ENCODE data around the gene ITGAL. TPM values are rescaled to one million over a fixed set of nuclear protein-coding genes. Genes with fewer than 3 reads are reported as not detected.

ITGAL gene
- total and polyA plus RNA-seq, 7 donors: 0.60 to 20.7 (median 2.8) TPM

DNA sequence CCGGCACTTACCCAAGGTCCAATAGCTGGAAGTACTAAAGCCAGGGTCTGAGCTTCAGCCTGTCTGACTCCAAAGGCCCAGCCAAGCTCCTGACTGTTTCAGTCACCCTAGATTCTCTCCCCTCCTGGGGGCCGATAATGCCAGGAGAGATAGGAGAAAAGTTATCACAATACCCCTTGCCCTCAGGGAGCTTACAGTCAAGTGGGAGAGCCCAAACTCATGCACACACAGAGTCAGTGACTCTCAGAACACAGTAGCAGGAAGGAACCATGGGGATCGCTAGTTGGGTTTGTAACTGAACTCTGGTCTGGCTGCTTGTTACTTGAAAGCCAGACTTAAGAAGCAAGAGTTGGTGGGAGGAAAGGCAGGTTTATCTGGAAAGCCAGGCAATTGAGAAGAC is 39.0 kb downstream of the ITGAL start:
- H3K36me3 ChIP-seq: no peaks in the 10 kb centered on the region
- no peaks in the 10 kb centered on the region for H3K9me3 ChIP-seq
- intact Hi-C loops (cut with DNase I): no loop called here
- no peaks in the 10 kb centered on the region for H3K4me1 ChIP-seq
- 97% methylated on average over 3 of the region's 3 CpGs for WGBS, 2 donors
- H3K27ac ChIP-seq: no peak overlapping the region
- H3K4me3 ChIP-seq: no peak overlapping the region
- H3K27me3 ChIP-seq: no peaks in the 10 kb centered on the region
- DNase-seq: no peak
- TF ChIP-seq EP300 (IDR thresholded peaks at IDR 0.05) (no peak), POLR2AphosphoS5 (IDR thresholded peaks at IDR 0.05) (no peak), POLR2A (IDR thresholded peaks at IDR 0.05) (no peak)
- TF ChIP-seq, protein P1, sequence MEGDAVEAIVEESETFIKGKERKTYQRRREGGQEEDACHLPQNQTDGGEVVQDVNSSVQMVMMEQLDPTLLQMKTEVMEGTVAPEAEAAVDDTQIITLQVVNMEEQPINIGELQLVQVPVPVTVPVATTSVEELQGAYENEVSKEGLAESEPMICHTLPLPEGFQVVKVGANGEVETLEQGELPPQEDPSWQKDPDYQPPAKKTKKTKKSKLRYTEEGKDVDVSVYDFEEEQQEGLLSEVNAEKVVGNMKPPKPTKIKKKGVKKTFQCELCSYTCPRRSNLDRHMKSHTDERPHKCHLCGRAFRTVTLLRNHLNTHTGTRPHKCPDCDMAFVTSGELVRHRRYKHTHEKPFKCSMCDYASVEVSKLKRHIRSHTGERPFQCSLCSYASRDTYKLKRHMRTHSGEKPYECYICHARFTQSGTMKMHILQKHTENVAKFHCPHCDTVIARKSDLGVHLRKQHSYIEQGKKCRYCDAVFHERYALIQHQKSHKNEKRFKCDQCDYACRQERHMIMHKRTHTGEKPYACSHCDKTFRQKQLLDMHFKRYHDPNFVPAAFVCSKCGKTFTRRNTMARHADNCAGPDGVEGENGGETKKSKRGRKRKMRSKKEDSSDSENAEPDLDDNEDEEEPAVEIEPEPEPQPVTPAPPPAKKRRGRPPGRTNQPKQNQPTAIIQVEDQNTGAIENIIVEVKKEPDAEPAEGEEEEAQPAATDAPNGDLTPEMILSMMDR (IDR thresholded peaks at IDR 0.05): no peak

DNA sequence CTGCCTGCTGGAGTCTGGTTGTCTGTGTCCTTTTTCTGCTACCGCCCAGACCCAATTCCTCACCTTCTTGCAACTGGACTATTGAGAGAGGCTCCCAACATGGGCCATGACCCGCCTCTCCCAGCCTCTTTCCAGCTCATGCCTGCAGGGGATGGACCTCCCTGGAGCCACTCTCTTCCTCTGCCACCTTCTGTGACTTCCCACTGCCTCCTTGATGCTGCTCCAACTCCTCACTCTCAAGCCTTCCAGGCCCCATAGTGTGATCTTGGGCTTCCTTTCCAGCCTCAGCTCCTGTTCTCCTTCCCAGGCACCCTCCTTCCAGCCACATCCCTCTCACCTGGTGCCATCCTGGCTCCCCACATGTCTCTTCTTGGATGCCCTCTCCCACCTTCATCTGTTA is 42.7 kb downstream of the ITGAL start:
- DNase-seq: no peak
- intact Hi-C loops (cut with DNase I): no loop called here
- H3K27ac ChIP-seq: no peak overlapping the region
- WGBS, 2 donors: 86 to 88% methylated on average over 2 of the region's 2 CpGs
- H3K36me3 ChIP-seq: no peaks in the 10 kb centered on the region
- no peaks in the 10 kb centered on the region for H3K4me1 ChIP-seq
- no peaks in the 10 kb centered on the region for H3K9me3 ChIP-seq
- TF ChIP-seq, protein P1 (IDR thresholded peaks at IDR 0.05): no peak
- no peak for TF ChIP-seq POLR2AphosphoS5 (IDR thresholded peaks at IDR 0.05)
- no peak for TF ChIP-seq EP300 (IDR thresholded peaks at IDR 0.05)
- no peak for TF ChIP-seq POLR2A (IDR thresholded peaks at IDR 0.05)
- H3K4me3 ChIP-seq: no peak overlapping the region
- H3K27me3 ChIP-seq: no peaks in the 10 kb centered on the region

DNA sequence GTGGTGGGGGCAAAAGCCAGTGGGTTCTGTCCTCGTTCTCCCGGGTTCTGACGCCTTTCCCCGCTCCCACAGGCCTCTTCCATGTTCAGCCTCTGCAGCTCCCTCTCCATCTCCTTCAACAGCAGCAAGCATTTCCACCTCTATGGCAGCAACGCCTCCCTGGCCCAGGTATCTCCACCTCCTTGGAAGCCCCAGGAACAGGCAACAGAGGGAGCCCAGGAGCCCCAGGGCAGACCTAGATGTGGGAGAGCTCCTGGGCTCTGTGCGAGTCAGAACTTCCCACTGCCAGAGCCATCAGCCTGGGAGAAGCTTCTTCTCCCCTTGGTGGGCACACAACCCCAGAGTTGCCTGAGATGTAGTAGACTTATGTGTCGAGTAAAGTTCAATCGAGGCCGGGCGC is 46.0 kb downstream of the ITGAL start:
- intact Hi-C loops (cut with DNase I): no loop called here
- Histone ChIP-seq H3K4me1 (no peaks in the 10 kb centered on the region), H3K36me3 (no peaks in the 10 kb centered on the region), H3K27ac (no peak overlapping the region), H3K9me3 (no peaks in the 10 kb centered on the region), H3K4me3 (no peak overlapping the region), H3K27me3 (no peaks in the 10 kb centered on the region)
- TF ChIP-seq EP300 (IDR thresholded peaks at IDR 0.05) (no peak), POLR2AphosphoS5 (IDR thresholded peaks at IDR 0.05) (no peak), POLR2A (IDR thresholded peaks at IDR 0.05) (no peak)
- TF ChIP-seq, protein P1 (IDR thresholded peaks at IDR 0.05): no peak
- WGBS, 2 donors: 92 to 93% methylated on average over 10 of the region's 10 CpGs
- DNase-seq: no peak

DNA sequence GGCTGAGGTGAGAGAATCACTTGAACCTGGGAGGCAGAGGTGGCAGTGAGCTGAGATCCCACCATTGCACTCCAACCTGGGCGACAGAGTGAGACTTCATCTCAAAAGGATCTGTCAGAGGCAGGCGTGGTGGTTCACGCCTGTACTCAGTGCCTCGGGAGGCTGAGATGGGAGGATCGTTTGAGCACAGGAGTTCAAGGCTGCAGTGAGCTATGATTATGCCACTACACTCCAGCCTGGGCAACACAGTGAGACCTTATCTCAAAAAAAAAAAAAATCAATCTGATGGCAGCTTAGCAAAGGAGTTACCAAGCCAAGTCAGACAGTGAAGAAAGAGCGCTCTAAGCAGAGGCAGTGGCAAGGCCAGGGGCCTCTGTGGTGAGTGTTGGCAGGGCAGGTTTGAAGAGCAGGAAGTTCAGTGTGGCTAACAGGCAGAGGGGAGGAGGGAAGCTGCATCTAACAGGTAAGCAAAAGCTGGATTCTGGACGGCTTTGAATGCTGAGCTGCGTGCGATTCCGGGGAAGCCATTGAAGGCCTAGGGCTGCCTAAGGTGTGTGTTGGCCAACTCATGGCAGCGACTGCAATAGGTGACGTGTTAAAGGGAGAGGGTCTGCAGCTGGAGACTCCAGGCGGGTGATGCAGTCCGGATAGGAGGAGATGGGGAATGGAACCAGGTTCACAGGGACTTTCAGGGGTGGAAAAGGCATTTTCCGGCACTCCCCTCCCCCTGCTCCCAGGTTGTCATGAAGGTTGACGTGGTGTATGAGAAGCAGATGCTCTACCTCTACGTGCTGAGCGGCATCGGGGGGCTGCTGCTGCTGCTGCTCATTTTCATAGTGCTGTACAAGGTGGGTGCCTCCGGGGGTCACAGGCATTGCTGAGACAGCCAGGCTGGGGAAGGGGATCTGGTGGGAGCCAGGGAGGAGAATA is 46.8 kb downstream of the ITGAL start:
- DNase-seq: no peak
- Histone ChIP-seq H3K4me1 (peaks cover 0 to 5% (median 0%) of the 10 kb centered on the region in 4 donors), H3K27me3 (no peaks in the 10 kb centered on the region), H3K9me3 (no peaks in the 10 kb centered on the region), H3K4me3 (no peak overlapping the region), H3K27ac (no peak overlapping the region), H3K36me3 (no peaks in the 10 kb centered on the region)
- 89 to 92% methylated on average over 20 of the region's 20 CpGs for WGBS, 2 donors
- intact Hi-C loops (cut with DNase I): no loop called here
- TF ChIP-seq EP300 (IDR thresholded peaks at IDR 0.05): no peak
- no peak for TF ChIP-seq POLR2AphosphoS5 (IDR thresholded peaks at IDR 0.05)
- TF ChIP-seq, protein P1 (IDR thresholded peaks at IDR 0.05): no peak
- TF ChIP-seq POLR2A (IDR thresholded peaks at IDR 0.05): no peak

All from sigmoid colon (tissue), 7 donors.